Stimulated activated CD8-positive, alpha-beta memory T cell treated with anti-CD3 and anti-CD28 coated beads, Interleukin-15, amount 100 ng/mL, for 4 hours (primary cell): Measurements from ENCODE around the gene TCIRG1.

ENCODE experiments used
- DNase-seq, 2 donors: peaks; one replicate each; pipeline ENCODE4 v3.0.0-alpha.2; 2020; ENCODE audit warnings: low read depth in 2 of 2

TCIRG1 gene

DNA sequence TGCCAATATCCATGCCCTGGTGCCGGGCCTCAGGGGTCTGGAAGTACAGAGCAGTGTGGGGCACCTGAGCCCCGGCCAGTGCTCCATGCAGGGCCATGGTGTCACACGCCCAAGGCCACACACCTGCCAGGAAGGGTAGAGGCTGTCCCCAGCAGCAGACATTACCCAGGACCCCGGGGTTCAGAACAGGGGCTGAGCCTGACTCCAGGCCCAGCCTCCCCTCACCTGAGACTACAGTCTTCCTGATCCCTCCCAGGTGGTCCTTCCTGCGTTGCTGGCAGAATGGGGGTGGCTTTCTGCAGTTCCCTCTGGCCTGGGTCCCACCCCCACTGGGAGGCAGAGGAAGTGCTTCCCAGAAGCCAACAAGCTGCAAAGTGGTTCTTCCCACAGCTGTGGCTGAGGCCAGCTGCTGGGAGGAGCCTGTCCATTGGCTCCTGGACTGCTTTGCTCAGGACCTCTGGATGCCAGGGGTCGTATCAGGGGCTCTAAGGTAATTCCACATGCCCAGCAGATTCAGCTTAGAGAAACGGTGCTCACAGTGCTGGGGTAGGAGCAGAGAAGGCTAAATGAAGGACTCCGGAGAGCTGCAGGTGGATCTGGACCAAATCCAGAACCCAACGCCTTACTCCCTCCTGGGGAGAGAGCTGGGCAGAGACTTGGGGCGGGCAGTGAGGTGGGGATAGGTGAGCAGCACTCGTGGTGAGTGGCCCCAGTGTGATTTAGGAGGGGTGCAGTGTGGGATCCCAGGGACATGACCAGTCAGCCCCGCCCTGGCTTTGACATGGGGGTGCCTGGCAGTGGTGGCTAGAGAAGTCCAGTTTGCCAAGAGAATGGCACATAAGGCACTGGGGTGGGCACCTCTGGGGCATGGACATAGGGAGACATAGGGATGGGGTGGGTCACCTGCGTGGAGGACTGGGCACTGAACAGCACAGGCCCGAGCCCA is 12.6 kb downstream of the TCIRG1 start:
- DNase-seq: no peak

DNA sequence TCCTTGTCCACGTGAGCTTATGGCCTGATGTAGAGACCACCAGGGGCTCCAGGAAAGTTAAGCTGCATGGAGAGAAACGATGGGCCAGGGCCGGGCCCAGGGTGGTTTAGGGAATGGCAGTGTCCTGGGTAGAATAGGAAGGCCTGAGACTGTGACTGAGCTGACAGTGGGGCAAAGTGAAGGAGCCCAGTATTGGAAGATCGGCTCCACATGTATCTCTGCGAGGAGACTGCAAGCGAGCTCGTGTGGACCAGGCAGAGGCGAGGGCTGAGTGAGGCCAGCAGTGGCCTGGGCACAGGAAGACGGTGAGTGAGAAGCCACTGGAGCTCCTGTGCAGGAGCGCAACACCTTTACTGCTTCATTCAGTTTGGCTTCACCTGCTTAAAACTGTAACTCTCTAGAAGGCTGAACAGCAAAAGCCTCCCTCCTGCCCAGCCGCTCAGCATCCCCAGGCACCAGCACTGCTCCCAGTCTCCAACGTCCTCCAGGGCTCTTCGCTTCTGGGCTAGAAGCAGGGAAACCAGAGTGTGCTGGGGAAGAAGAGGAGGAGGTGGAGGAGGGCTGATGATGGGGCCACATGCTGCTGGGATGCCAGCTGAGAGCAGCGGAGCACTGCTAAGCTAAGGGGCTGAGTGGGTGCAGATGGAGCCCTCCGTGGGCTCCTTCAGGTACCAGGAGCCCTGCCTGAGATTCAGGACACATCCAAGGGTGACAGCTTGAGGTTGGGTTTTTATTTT is 13.5 kb downstream of the TCIRG1 start:
- DNase-seq: no peak

GRCh38 chr11:68053117-68053516 is 14.3 kb downstream of the TCIRG1 start:
- DNase-seq: no peak

GRCh38 chr11:68053981-68054812 is 15.4 kb downstream of the TCIRG1 start:
- DNase-seq: no peak

DNA sequence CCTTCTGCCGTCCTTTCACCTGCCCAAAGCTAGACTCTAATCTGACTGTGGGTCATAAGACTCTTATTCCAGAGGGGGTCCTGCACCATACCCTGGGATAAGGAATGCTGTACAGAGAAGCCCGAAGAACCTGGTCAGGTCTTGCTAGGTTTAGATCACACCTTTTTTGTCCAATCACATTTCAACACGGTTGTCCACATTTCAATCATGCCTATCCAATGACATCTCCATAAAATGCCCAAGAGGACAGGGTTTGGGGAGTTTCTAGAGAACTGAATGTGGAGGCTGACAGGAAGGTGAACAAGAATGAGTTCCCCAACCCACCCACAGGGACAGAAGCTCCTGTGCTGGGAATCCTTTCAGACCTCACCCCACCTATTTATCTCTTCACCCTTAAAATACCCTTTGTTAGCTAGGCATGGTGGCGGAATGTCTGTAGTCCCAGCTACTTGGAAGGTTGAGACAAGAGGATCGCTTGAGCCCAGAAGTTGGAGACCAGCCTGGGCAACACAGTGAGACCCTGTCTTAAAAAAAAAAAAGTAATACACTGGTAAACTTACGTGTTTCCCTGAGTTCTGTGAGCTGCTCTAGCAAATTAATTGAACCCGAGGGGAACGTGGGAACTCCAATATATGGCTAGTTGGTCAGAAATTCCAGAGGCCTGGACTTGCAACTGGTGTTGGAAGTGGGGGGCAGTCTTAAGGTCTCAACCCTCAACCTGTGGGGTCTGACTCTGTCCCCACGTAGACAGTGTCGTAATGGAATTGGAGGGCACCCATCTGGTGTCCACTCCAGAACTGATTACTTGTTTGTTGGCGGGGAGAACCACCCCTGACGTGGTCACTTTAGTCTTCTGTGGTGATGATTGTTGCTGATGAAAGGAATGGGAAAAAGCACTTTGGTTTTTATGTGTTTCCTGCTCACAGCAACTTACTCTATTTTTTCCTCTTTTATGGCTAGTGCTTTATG is 17.8 kb downstream of the TCIRG1 start:
- no peak for DNase-seq

DNA sequence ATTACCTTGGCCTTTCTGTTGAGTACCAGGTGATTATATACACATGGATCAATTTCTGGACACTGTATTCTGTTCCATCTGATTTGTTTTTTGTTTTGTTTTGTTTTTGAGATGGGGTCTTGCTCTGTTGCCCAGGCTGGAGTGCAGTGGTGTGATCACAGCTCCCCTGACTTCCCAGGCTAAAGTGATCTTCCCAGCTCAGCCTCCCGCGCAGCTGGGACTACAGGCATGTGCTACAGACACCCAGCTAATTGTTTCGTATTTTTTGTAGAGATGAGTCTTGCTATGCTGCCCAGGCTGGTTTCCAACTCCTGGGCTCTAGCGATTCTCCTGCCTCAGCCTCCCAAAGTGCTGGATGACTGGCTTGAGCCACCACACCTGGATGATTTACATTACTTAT is 19.0 kb downstream of the TCIRG1 start:
- no peak for DNase-seq

DNA sequence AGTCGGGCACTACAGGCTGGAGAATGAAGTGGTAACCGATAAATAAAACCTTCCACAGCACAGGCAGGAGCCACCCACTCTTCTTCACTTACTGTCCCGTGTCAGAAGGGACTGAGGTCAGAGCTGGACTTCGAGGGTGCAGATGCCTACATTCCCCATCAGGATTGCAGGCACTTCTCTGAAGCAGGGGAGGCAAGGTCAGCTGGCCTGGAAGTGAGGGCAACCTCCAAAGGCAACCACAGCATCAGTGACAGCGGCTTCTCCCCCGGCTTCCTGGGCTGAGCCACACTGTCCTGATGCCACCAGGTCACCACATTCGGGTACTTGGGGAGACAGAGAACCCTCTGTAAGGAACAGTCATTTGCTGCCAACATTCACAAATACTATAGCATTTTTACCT is 22.7 kb downstream of the TCIRG1 start:
- no peak for DNase-seq

- no peak for DNase-seq
These were observed 26.1 kb downstream of the TCIRG1 start for GRCh38 chr11:68064926-68065325.

DNA sequence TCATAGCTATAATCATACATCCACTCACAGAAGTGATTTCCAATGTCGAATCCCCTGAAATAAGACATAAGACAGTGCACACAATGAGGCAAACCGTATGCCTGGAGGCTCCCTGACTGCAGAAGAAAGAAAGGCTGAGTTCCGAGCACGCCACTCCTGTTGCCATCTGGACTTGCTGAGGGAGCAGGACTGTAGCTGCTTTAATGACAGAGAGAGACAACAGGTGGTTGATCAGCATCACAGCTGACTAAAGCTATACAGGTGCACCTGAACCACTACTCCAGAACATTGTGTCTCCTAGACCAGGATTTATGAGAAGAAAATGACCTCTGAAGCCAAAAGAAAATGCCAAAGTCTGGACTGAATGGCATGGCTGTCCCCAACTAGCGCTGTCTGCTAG is 27.0 kb downstream of the TCIRG1 start:
- DNase-seq: no peak

DNA sequence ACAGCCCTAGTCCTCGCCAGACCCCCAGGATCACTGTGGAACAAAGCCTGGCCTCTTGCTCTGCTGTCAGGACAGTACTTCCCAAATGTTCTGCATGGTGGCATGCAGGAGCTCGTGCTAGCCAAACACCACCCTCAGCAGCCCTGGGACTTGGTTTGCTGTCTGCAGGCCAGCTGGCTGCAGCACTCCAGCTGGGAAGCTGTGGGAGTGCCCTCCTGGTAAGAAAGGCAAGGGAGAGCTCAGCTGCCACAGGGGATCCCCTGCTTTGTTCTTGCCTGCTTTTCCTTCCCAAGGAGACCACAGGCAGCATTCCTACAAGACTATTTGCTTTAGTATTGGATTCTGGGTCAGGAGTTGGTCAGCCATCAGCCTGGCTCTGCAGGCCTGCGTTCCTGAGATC is 27.9 kb downstream of the TCIRG1 start:
- DNase-seq: no peak

DNA sequence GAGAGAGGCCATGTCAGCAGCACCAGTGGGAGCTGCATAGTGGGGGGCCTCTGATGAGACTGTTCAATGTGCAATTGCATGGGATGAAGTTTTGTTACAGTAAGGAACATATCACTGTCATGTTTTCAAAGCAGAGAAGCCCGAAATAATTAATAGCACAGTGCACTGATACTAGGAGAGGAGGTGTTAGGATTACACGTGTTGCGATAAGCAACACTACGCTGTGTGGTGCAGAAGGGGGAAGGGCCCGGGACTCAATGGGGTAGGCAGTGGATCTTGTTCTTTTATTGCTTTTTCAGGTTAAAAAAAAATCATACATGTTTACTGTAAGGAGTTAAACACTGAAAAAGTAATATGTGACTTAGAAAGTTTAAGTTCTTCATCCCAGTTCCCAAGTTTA is 29.2 kb downstream of the TCIRG1 start:
- DNase-seq: no peak

- DNase-seq: no peak
These were observed 32.6 kb downstream of the TCIRG1 start for GRCh38 chr11:68071281-68072048.

- no peak for DNase-seq
These were observed 35.9 kb downstream of the TCIRG1 start for GRCh38 chr11:68074584-68075352.

DNA sequence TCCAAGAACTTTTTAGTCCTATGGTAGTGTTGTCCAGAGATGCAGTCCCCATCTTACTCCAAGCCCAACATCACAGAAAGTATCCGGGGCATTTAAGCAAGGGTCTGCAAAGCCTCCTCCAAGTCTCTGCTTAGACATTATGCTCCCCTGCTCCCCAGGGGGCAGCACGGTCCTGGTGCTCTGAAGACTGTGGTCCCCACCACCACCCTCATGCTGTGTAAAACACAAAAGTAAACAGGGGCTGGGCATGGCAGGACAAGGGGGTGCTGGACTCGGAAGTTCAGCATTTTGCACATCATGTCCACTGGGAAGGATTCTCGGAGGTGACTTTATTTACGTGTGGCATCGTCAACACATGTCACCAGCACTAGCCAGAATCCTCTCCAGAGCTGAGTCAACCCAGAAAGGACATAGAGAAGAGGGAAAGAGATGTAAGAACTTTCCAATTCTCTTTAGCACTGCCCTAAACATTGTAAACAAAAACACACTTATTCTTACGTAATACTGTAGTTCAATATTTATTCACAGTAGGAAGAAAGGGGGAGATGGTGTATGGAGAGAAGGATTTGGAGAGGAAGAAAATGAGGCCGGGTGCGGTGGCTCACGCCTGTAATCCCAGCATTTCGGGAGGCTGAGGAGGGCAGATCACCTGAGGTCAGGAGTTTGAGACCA is 37.7 kb downstream of the TCIRG1 start:
- DNase-seq: no peak

DNA sequence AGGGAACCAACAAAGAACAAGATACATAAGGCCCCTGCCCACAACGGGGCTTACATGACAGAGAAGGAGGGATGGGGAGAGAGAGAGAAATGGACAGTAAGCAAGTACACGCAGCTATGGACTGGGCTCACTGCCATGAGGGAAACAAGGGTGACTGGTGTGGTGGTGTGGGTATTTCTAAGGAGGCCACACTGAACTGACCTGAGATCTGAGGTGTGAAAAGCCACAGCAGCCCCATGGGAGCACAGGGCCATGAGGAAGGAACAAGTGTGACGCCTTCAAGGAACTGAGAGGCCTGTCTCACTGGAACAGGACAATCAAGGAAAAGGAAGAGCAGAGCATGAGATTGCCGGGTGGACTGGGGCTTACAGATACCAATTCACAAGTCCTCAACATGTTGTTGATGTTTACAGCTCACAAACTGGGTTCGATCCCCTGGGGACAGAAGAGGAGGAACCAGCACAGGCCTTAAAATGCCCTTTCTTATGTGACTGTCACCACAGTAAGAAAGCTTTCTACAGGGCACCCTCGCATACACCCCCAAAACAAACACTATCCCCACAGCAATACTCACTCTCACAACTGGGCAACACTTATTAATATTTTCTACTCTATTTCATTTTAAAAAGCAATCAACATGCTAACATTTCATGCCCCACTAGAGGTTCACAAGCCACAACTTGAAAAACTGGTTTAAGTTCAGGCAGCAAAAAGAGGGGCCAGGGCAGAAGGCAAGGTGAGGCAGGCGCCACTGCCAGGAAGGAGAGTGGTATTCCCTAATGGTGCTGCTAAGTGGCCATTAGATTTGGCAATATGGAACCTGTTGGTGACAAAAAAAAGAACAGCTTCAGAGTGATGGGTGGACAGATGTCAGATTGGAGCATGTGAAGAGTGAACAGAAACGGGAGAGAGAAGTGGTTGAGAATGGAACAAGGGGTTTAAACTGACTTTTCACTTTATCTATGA is 39.1 kb downstream of the TCIRG1 start:
- no peak for DNase-seq

DNA sequence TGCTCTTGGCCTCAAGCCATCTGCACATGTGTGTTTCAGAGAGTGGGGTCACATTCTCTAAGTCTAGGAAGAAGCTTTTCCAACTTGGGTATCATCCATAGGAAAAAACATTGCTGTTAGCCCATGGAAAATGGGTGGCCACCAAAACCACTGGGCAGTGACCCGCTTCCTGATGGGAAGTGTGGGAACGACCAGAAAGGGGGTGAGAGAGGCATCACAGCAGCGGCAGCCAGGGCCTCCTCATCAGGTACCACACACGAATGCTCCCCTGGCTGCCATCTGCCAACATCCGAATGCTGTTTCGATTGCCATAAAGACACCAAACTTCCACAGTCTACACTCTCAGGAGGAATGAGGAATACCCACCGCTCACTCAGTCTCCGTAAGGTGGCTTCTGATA is 42.0 kb downstream of the TCIRG1 start:
- DNase-seq: no peak

DNA sequence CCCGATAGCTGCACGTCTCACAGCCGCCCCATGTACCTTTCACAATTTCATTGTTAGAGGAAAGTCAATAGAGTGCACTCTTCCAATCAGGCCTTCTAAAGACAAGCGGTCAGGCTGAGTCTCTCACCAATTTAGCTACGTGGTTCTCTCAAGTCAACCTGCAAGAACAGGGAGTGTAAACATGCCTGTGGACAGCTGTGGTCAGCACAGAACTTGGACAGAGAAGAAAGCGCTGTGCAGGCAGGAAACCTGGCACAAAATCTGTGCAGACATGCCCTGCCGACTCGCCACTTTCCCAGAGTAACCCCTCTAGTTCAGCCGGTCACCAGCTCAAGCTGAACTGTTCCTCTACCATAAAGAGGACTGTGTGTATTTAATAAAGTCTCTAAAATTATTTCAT is 42.9 kb downstream of the TCIRG1 start:
- no peak for DNase-seq

GRCh38 chr11:68082481-68082880 is 43.7 kb downstream of the TCIRG1 start:
- DNase-seq: no peak
